Tibial nerve (tissue), 4 donors: Measurements from ENCODE around the gene MUC5B. TPM values are rescaled to one million over a fixed set of nuclear protein-coding genes. Genes with fewer than 3 reads are reported as not detected.
"Not testable (repeated sequence)": the region's sequence is repeated elsewhere in the genome, so short reads cannot be mapped to it uniquely, and the experiment has no call there.

Experiments
- DNase-seq, 2 donors: peaks; one replicate each; pipeline ENCODE4 v3.0.0-alpha.2; 2019; ENCODE audit warnings: low spot score in 2 of 2
- H3K27ac ChIP-seq, 4 donors: fragments of 200-600 bp; sonication (generic) in 3 of 4; one replicate each; pipeline ENCODE4 v1.5.1; 2017 to 2019; ENCODE audit warnings: mild to moderate bottlenecking in 1 of 4
- H3K27me3 ChIP-seq, 2 donors: fragments of 200-600 bp; sonication (generic) in 1 of 2; one replicate each; pipeline versions ENCODE4 v1.5.1 to v1.6.0; 2017 to 2019
- H3K36me3 ChIP-seq, 3 donors: fragments of 200-600 bp; sonication (generic); one replicate each; pipeline ENCODE4 v1.5.1; 2018 to 2019
- H3K4me1 ChIP-seq, 4 donors: fragments of 200-600 bp; sonication (generic) in 3 of 4; one replicate each; pipeline ENCODE4 v1.5.1; 2017 to 2019
- H3K4me3 ChIP-seq, 4 donors: fragments of 200-600 bp; sonication (generic) in 3 of 4; one replicate each; pipeline ENCODE4 v1.5.1; 2017 to 2019; ENCODE audit warnings: mild to moderate bottlenecking in 1 of 4, moderate library complexity in 1 of 4
- H3K9me3 ChIP-seq, 4 donors: fragments of 200-600 bp; sonication (generic) in 3 of 4; one replicate each; pipeline ENCODE4 v1.5.1; 2017 to 2019
- CTCF ChIP-seq, 5 experiments: fragments of 200-600 bp in 3 of 5; fragments of 450-650 bp in 2 of 5; sonication (generic) in 3 of 5; IDR thresholded peaks; one replicate each; pipeline ENCODE4 v1.5.1; 2016 to 2019; ENCODE audit warnings: antibody characterized with exemption in 5 of 5, mild to moderate bottlenecking in 3 of 5, moderate library complexity in 2 of 5
- EP300 ChIP-seq, 2 donors: sonication (generic); formaldehyde crosslinking; IDR thresholded peaks; one replicate each; pipeline ENCODE4 v1.6.1; 2017; ENCODE audit warnings: antibody characterized with exemption in 2 of 2, mild to moderate bottlenecking in 1 of 2
- POLR2A ChIP-seq, 2 donors: fragments of 450-650 bp; IDR thresholded peaks; one replicate each; pipeline ENCODE4 v1.6.1; 2017; ENCODE audit warnings: antibody characterized with exemption in 2 of 2, mild to moderate bottlenecking in 2 of 2, moderate library complexity in 2 of 2
- WGBS, 2 donors: methylation state at CpG; one replicate each; pipeline ENCODE4 v1.1.5; 2018; 5-methylcytosine and 5-hydroxymethylcytosine counted together
- total RNA-seq, 4 donors: library from RNA; depleted of rRNA; stranded (reverse); fragments of >200 nt; gene quantifications; one replicate each; pipeline ENCODE4 v1.1.0, GENCODE V29; 2016

The MUC5B gene
- total RNA-seq, 4 donors from 2014 or later: under 0.01 to 0.22 TPM; not detected in 2

- peaks cover 0 to 11% (median 0%) of the 10 kb centered on the region in 4 donors for H3K9me3 ChIP-seq
- DNase-seq: no peak
- no peaks in the 10 kb centered on the region for H3K4me1 ChIP-seq
- H3K27ac ChIP-seq: no peak overlapping the region
- H3K27me3 ChIP-seq: no peaks in the 10 kb centered on the region
- TF ChIP-seq POLR2A (IDR thresholded peaks at IDR 0.05) (no peak), EP300 (IDR thresholded peaks at IDR 0.05) (no peak), CTCF (IDR thresholded peaks at IDR 0.05) (no peak)
- peaks cover 0 to 15% (median 0%) of the 10 kb centered on the region in 3 donors for H3K36me3 ChIP-seq
- H3K4me3 ChIP-seq: no peak overlapping the region
- WGBS, 2 donors: 55 to 69% methylated on average over 19 to 30 of the region's 34 CpGs
These were observed 16.1 kb downstream of the MUC5B start for GRCh38 chr11:1238767-1239595.

- peaks cover 0 to 11% (median 0%) of the 10 kb centered on the region in 4 donors for H3K9me3 ChIP-seq
- no peaks in the 10 kb centered on the region for H3K27me3 ChIP-seq
- H3K4me1 ChIP-seq: no peaks in the 10 kb centered on the region
- no peak for TF ChIP-seq POLR2A (IDR thresholded peaks at IDR 0.05)
- no peak for TF ChIP-seq CTCF (IDR thresholded peaks at IDR 0.05)
- no peak for TF ChIP-seq EP300 (IDR thresholded peaks at IDR 0.05)
- no peak overlapping the region for H3K27ac ChIP-seq
- H3K4me3 ChIP-seq: no peak overlapping the region
- no peak for DNase-seq
- peaks cover 0 to 15% (median 0%) of the 10 kb centered on the region in 3 donors for H3K36me3 ChIP-seq
- WGBS, 2 donors: 85% methylated on average over 15 to 17 of the region's 23 CpGs
These were observed 16.8 kb downstream of the MUC5B start for GRCh38 chr11:1239596-1240205.

GRCh38 chr11:1240771-1241170, 17.9 kb downstream of the MUC5B start:
- TF ChIP-seq CTCF (IDR thresholded peaks at IDR 0.05) (no peak), EP300 (IDR thresholded peaks at IDR 0.05) (no peak), POLR2A (IDR thresholded peaks at IDR 0.05) (no peak)
- Histone ChIP-seq H3K4me3 (no peak overlapping the region), H3K36me3 (peaks cover 0 to 15% (median 0%) of the 10 kb centered on the region in 3 donors), H3K27ac (no peak overlapping the region), H3K4me1 (no peaks in the 10 kb centered on the region), H3K27me3 (no peaks in the 10 kb centered on the region), H3K9me3 (peaks cover 0 to 11% (median 0%) of the 10 kb centered on the region in 4 donors)
- 92 to 96% methylated on average over 12 to 24 of the region's 25 CpGs for WGBS, 2 donors
- no peak for DNase-seq

- 90 to 93% methylated on average over 12 to 16 of the region's 20 CpGs for WGBS, 2 donors
- no peaks in the 10 kb centered on the region for H3K4me1 ChIP-seq
- no peak overlapping the region for H3K4me3 ChIP-seq
- H3K36me3 ChIP-seq: peaks cover 0 to 12% (median 0%) of the 10 kb centered on the region in 3 donors
- no peaks in the 10 kb centered on the region for H3K27me3 ChIP-seq
- DNase-seq: no peak
- no peak overlapping the region for H3K27ac ChIP-seq
- TF ChIP-seq POLR2A (IDR thresholded peaks at IDR 0.05) (no peak), CTCF (IDR thresholded peaks at IDR 0.05) (no peak)
- H3K9me3 ChIP-seq: peaks cover 0 to 11% (median 0%) of the 10 kb centered on the region in 4 donors
These were observed 18.8 kb downstream of the MUC5B start for GRCh38 chr11:1241706-1242105.

- 93 to 94% methylated on average over 19 to 20 of the region's 20 CpGs for WGBS, 2 donors
These were observed 19.4 kb downstream of the MUC5B start for GRCh38 chr11:1242289-1242688.

GRCh38 chr11:1242751-1243150, 19.9 kb downstream of the MUC5B start:
- H3K27me3 ChIP-seq, H3K27ac ChIP-seq, H3K4me3 ChIP-seq, DNase-seq, H3K36me3 ChIP-seq, H3K4me1 ChIP-seq: not testable (repeated sequence)
- peaks cover 0 to 11% (median 0%) of the 10 kb centered on the region in 4 donors for H3K9me3 ChIP-seq
- WGBS, 2 donors: 88 to 94% methylated on average over 5 to 7 of the region's 11 CpGs

More at GRCh38 chr11:1242289-1242688, 19.4 kb downstream of the MUC5B start:
- Histone ChIP-seq H3K27me3 (no peaks in the 10 kb centered on the region), H3K4me3 (no peak overlapping the region), H3K4me1 (no peaks in the 10 kb centered on the region), H3K36me3 (peaks cover 0 to 7% (median 0%) of the 10 kb centered on the region in 3 donors), H3K9me3 (peaks cover 0 to 11% (median 0%) of the 10 kb centered on the region in 4 donors), H3K27ac (no peak overlapping the region)
- no peak for DNase-seq
- no peak for TF ChIP-seq POLR2A (IDR thresholded peaks at IDR 0.05)
- no peak for TF ChIP-seq CTCF (IDR thresholded peaks at IDR 0.05)
- TF ChIP-seq EP300 (IDR thresholded peaks at IDR 0.05): no peak

GRCh38 chr11:1243521-1243920, 20.7 kb downstream of the MUC5B start:
- not testable (repeated sequence) for DNase-seq, H3K27me3 ChIP-seq, H3K27ac ChIP-seq, H3K4me3 ChIP-seq, H3K36me3 ChIP-seq, H3K4me1 ChIP-seq
- peaks cover 0 to 11% (median 0%) of the 10 kb centered on the region in 4 donors for H3K9me3 ChIP-seq
- 95 to 97% methylated on average over 14 of the region's 18 CpGs for WGBS, 2 donors
